HAP-1 (cell line): Measurements from ENCODE around the gene ST13.
"Not testable (repeated sequence)": the region's sequence is repeated elsewhere in the genome, so short reads cannot be mapped to it uniquely, and the experiment has no call there.

ENCODE experiments used
- DNase-seq, 2 experiments: peaks; one replicate each; pipeline ENCODE4 v3.0.0-alpha.2; 2016 to 2020; ENCODE audit warnings: low spot score in 2 of 2
- H3K27me3 ChIP-seq: fragments of 250-450 bp; sonication (Bioruptor Pico); 2 replicates; pipeline ENCODE4 v1.5.1; 2020; ENCODE audit warnings: low read depth, mild to moderate bottlenecking, moderate library complexity
- H3K36me3 ChIP-seq: fragments of 250-450 bp; sonication (Bioruptor Pico); replicated peaks from 2 replicates; pipeline ENCODE4 v1.5.1; 2020; ENCODE audit warnings: mild to moderate bottlenecking
- H3K4me1 ChIP-seq: fragments of 250-450 bp; sonication (Bioruptor Pico); 2 replicates; pipeline ENCODE4 v1.5.1; 2020; ENCODE audit warnings: mild to moderate bottlenecking
- H3K4me3 ChIP-seq: fragments of 250-450 bp; sonication (Bioruptor Pico); 2 replicates; pipeline ENCODE4 v1.5.1; 2020; ENCODE audit warnings: mild to moderate bottlenecking, moderate library complexity
- H3K9me3 ChIP-seq: fragments of 250-450 bp; sonication (Bioruptor Pico); 2 replicates; pipeline ENCODE4 v1.5.1; 2020; ENCODE audit warnings: mild to moderate bottlenecking, moderate library complexity
- in situ Hi-C: fragments of 300-500 bp; cut with MboI; formaldehyde crosslinking; loops from 3 replicates; pipeline ENCODE4 v1.14.3; 2020; ENCODE audit warnings: low sequenced_read_pairs, inconsistent platforms, mixed read lengths

ST13 gene

GRCh38 chr22:40856513-40857308, at the start of gene ST13, which contains the start of gene XPNPEP3:
ST13 (minus strand) TSS chr22:40856639; CDS start chr22:40856540, 99 bp downstream.
XPNPEP3 (plus strand) TSS chr22:40857148; CDS start chr22:40857182, 34 bp downstream.
- in situ Hi-C loops: no loop called here
- peak; percentile 89 to 98 for DNase-seq
- no peaks in the 10 kb centered on the region for H3K9me3 ChIP-seq
- H3K36me3 ChIP-seq: peaks cover 8% of the 10 kb centered on the region
- no peaks in the 10 kb centered on the region for H3K27me3 ChIP-seq
- H3K4me1 ChIP-seq: peaks cover 16% of the 10 kb centered on the region
- H3K4me3 ChIP-seq: peak within 1 kb of the TSS; percentile 84

GRCh38 chr22:40904101-40904500, 47.7 kb upstream of the ST13 start:
- in situ Hi-C loops: no loop called here
- Histone ChIP-seq H3K4me3 (no peak overlapping the region), H3K9me3 (no peaks in the 10 kb centered on the region), H3K27me3 (no peaks in the 10 kb centered on the region), H3K4me1 (no peaks in the 10 kb centered on the region), H3K36me3 (peaks cover 10% of the 10 kb centered on the region; the same call in 1 of the 2 replicates)
- DNase-seq: no peak

- Histone ChIP-seq H3K4me3 (no peak overlapping the region), H3K9me3 (no peaks in the 10 kb centered on the region), H3K36me3 (no peaks in the 10 kb centered on the region), H3K27me3 (no peaks in the 10 kb centered on the region), H3K4me1 (peaks cover 8% of the 10 kb centered on the region)
- DNase-seq: peak in 1 of 2 experiments; percentile 56
- in situ Hi-C loops: no loop called here
Observed at GRCh38 chr22:40898850-40899357, 42.5 kb upstream of the ST13 start.

- H3K9me3 ChIP-seq: no peaks in the 10 kb centered on the region
- H3K4me1 ChIP-seq: peaks cover 8% of the 10 kb centered on the region
- H3K36me3 ChIP-seq: peaks cover 3% of the 10 kb centered on the region; the same call in 1 of the 2 replicates
- no peaks in the 10 kb centered on the region for H3K27me3 ChIP-seq
- in situ Hi-C loops: no loop called here
- no peak overlapping the region for H3K4me3 ChIP-seq
- no peak for DNase-seq
Observed at GRCh38 chr22:40894417-40894816, 38.0 kb upstream of the ST13 start.

- Histone ChIP-seq H3K4me3 (no peak overlapping the region), H3K36me3 (peaks cover 22% of the 10 kb centered on the region), H3K4me1 (peaks cover 5% of the 10 kb centered on the region), H3K27me3 (no peaks in the 10 kb centered on the region), H3K9me3 (no peaks in the 10 kb centered on the region)
- no peak for DNase-seq
- in situ Hi-C loops: no loop called here
Observed at GRCh38 chr22:40890881-40891280, 34.4 kb upstream of the ST13 start.

- DNase-seq: no peak
- H3K4me1 ChIP-seq: no peaks in the 10 kb centered on the region
- no peaks in the 10 kb centered on the region for H3K27me3 ChIP-seq
- in situ Hi-C loops: no loop called here
- H3K9me3 ChIP-seq: no peaks in the 10 kb centered on the region
- H3K36me3 ChIP-seq: peaks cover 32% of the 10 kb centered on the region
- H3K4me3 ChIP-seq: no peak overlapping the region
Observed at GRCh38 chr22:40889116-40889515, 32.7 kb upstream of the ST13 start.

GRCh38 chr22:40878922-40879321, 22.5 kb upstream of the ST13 start:
- H3K36me3 ChIP-seq: peaks cover 12% of the 10 kb centered on the region
- in situ Hi-C loops: no loop called here

GRCh38 chr22:40877488-40877887, 21.0 kb upstream of the ST13 start:
- no peak for DNase-seq
- Histone ChIP-seq H3K9me3 (no peaks in the 10 kb centered on the region), H3K36me3 (peaks cover 6% of the 10 kb centered on the region; the same call in 1 of the 2 replicates), H3K27me3 (no peaks in the 10 kb centered on the region), H3K4me1 (peaks cover 20% of the 10 kb centered on the region), H3K4me3 (no peak overlapping the region)
- in situ Hi-C loops: no loop called here

More at GRCh38 chr22:40878922-40879321, 22.5 kb upstream of the ST13 start:
- Histone ChIP-seq H3K9me3 (no peaks in the 10 kb centered on the region), H3K4me1 (peaks cover 20% of the 10 kb centered on the region), H3K4me3 (no peak overlapping the region), H3K27me3 (no peaks in the 10 kb centered on the region)
- DNase-seq: no peak

- H3K27me3 ChIP-seq: no peaks in the 10 kb centered on the region
- no peaks in the 10 kb centered on the region for H3K9me3 ChIP-seq
- peaks cover 3% of the 10 kb centered on the region; the same call in 1 of the 2 replicates for H3K36me3 ChIP-seq
- peak in 1 of 2 experiments; percentile 24 for DNase-seq
- H3K4me3 ChIP-seq: no peak overlapping the region
- in situ Hi-C loops: no loop called here
- peaks cover 20% of the 10 kb centered on the region for H3K4me1 ChIP-seq
Observed at GRCh38 chr22:40876907-40877306, 20.5 kb upstream of the ST13 start.

- H3K4me3 ChIP-seq: no peak overlapping the region
- peaks cover 13% of the 10 kb centered on the region for H3K4me1 ChIP-seq
- no peak for DNase-seq
- H3K36me3 ChIP-seq: peaks cover 4% of the 10 kb centered on the region; the same call in 1 of the 2 replicates
- H3K9me3 ChIP-seq: no peaks in the 10 kb centered on the region
- in situ Hi-C loops: no loop called here
- H3K27me3 ChIP-seq: no peaks in the 10 kb centered on the region
Observed at GRCh38 chr22:40875111-40875510, 18.7 kb upstream of the ST13 start.

- H3K4me3 ChIP-seq: no peak overlapping the region
- H3K9me3 ChIP-seq: no peaks in the 10 kb centered on the region
- peaks cover 4% of the 10 kb centered on the region for H3K36me3 ChIP-seq
- DNase-seq: no peak
- peaks cover 11% of the 10 kb centered on the region for H3K4me1 ChIP-seq
- H3K27me3 ChIP-seq: no peaks in the 10 kb centered on the region
- in situ Hi-C loops: no loop called here
Observed at GRCh38 chr22:40874016-40874415, 17.6 kb upstream of the ST13 start.

GRCh38 chr22:40868379-40868778, 11.9 kb upstream of the ST13 start:
- H3K9me3 ChIP-seq, DNase-seq, H3K27me3 ChIP-seq, H3K36me3 ChIP-seq, H3K4me3 ChIP-seq, in situ Hi-C loops: not testable (repeated sequence)
- H3K4me1 ChIP-seq: peaks cover 15% of the 10 kb centered on the region

GRCh38 chr22:40867109-40867508, 10.7 kb upstream of the ST13 start:
- Histone ChIP-seq H3K9me3 (no peaks in the 10 kb centered on the region), H3K4me1 (peaks cover 18% of the 10 kb centered on the region), H3K27me3 (no peaks in the 10 kb centered on the region), H3K36me3 (peaks cover 4% of the 10 kb centered on the region), H3K4me3 (no peak overlapping the region)
- no peak for DNase-seq
- in situ Hi-C loops: no loop called here

GRCh38 chr22:40862537-40862936, 6.1 kb upstream of the ST13 start:
- Histone ChIP-seq H3K4me1 (peaks cover 18% of the 10 kb centered on the region), H3K9me3 (no peaks in the 10 kb centered on the region), H3K4me3 (no peak overlapping the region), H3K27me3 (no peaks in the 10 kb centered on the region), H3K36me3 (peaks cover 9% of the 10 kb centered on the region)
- DNase-seq: no peak
- in situ Hi-C loops: no loop called here
